LNCaP clone FGC (cell line): ENCODE data around the gene FAM187B.

Experiments
- DNase-seq: peaks from one replicate; pipeline ENCODE4 v3.0.0-alpha.2; 2011; ENCODE audit warnings: low read depth
- H3K4me3 ChIP-seq: 2 replicates; pipeline ENCODE4 v1.5.1; 2011; ENCODE audit warnings: mild to moderate bottlenecking, low read depth, low read length, control low read depth
- CTCF ChIP-seq: IDR thresholded peaks from 2 replicates; pipeline ENCODE4 v1.5.1; 2012; ENCODE audit warnings: mild to moderate bottlenecking; ENCODE audit not compliant: control insufficient read depth, insufficient read depth; ENCODE audit errors: extremely low read depth

FAM187B gene

GRCh38 chr19:35228177-35228930, at the start of gene FAM187B:
FAM187B (minus strand) TSS chr19:35228739; CDS start chr19:35228680, 59 bp downstream.
- H3K4me3 ChIP-seq: no peak within 1 kb of the TSS
- DNase-seq: no peak
- TF ChIP-seq CTCF: no peak

DNA sequence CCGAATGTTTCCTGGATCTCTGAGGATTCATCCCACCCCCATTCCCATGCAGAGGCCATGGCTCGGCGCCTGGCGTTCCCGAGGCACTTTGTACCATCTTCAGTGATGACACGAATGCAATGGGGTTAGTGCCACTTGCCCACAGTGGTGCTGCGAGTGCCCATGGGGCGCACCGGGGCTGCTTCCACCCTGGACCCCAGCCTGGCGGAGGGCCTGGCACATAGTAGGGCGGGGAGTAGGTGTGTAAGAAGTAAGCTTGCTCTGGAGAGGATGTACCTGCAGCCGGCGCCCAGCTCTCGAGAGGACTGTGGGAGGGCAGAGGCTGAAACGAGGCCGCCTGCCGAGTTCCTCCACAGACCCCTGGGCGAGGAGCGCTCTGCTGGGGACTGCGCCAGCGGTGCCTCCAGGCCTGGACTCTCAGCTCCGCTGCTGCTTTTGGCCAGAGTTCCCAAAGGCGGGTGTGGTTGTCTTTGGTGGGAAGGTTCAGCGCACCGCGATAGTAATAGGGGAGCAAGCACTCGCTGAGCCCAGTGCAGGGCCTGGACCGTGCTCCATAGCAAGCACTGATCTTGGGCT, 48.3 kb upstream of the FAM187B start:
- no peak for TF ChIP-seq CTCF
- no peak overlapping the region for H3K4me3 ChIP-seq
- DNase-seq: no peak

DNA sequence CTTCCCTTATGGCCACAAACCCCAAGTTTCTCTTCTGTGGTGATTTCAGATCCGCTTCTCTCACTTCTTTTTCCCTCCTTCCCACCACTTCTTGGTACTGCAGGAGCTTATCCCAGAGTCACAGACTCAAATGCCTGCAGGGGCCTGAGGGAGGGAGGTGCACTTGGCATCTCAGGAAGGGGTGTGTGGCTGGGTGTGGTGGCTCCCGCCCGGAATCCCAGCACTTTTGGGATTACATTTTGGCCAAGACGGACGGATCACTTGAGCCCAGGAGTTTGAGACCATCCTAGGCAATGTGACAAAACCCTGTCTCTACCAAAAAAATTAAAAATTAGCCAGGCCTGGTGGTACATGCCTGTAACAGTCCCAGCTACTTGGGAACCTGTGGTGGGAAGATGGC, 45.8 kb upstream of the FAM187B start:
- TF ChIP-seq CTCF: no peak
- H3K4me3 ChIP-seq: no peak overlapping the region
- DNase-seq: no peak

GRCh38 chr19:35273686-35274259, 45.2 kb upstream of the FAM187B start:
- no peak for TF ChIP-seq CTCF
- no peak for DNase-seq
- no peak overlapping the region for H3K4me3 ChIP-seq

- no peak for TF ChIP-seq CTCF
- DNase-seq: no peak
- no peak overlapping the region for H3K4me3 ChIP-seq
Measured at GRCh38 chr19:35272954-35273649, 44.6 kb upstream of the FAM187B start.

- DNase-seq: no peak
- H3K4me3 ChIP-seq: no peak overlapping the region
- TF ChIP-seq CTCF: no peak
Measured at GRCh38 chr19:35272122-35272719, 43.7 kb upstream of the FAM187B start.
